GM18873 (cell line): Measurements from ENCODE around the gene IFIH1.

Experiments
- ATAC-seq: cut with Tn5 transposase; IDR thresholded peaks from one replicate; pipeline ENCODE4 v1.9.1; 2021; ENCODE audit warnings: mild to moderate bottlenecking, moderate library complexity, moderate number of reproducible peaks; ENCODE audit not compliant: unreplicated experiment, low FRiP score

IFIH1 gene

DNA sequence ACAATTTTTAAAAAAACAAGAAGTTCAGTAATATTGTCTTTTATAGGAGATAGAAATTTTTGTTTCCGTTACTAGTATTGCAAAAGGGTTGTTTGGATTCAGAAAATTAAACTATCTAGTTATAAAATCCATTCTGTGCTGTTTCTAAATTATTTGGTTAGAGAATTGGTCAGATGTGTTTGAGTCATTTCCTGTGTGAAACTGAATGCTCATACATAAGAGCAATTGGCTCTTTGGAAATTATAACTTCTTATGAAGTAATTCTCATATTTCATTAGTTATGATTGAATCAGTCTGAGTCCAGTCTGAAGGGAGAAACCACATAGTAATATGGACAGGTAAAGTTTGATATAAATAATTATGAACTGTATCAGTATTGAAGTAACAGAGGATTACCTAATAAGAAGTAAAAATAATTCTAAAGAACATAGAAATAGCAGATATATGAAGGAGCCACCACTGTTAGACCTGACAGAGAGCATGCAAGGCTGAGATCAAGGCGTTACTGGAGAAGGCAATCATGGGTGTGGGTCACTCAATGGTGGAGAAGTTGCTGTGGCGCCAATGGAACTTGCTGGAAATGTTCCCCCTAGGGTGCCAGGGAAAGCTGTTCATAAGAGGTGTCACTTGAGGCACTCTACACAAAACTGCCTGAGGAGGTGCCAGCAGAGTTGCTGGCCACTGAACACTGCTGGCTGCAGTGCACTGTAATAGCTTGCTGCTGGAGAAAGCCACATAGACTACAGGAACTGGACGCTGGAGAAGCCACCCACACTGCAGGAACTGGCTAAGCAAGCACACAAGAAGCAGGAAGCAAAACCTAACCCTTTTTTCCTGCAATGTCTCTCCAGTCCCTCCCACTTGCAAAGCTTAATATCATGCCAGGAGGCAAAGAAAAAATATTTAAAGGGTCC lies 57.2 kb downstream of the IFIH1 start:
- ATAC-seq, result no peak

DNA sequence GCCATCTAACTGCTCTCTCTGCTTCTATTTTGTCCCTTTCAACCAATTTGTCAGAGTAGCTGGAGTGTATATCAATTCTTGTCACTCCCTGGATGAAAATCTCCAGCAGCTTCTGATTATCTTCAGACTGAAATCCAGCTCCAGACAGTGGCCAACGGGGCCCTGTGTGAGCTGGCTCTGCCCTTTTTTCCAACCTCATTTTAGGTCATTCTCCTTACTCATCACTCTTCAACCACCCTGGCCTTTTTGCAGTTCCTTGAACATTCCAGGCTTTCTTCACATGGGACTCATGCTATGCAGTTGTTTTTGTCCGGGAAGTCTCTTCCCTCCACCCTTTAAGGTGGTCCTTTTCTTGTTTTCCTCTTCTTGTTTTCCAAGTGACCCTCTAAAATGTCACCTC lies 59.8 kb downstream of the IFIH1 start:
- ATAC-seq, result no peak

DNA sequence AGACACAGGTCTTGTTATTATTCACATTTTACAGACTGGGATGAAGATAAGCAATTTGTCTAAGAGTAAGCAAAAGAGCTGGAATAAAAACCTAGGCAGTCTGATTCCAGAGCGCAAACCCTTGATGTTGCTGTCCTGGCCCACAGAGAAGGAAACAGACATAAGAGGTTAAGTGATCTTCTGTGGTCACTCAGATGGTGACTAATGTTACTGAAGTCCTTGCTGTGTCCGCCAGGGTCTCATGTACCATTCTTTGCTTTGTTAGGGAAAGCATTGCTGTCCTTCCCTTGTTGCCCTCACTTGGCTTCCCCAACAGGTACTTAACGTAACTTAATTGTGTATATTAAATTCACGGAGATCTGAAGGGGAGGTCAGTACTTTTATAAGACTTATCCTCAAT lies 60.3 kb downstream of the IFIH1 start:
- ATAC-seq, result no peak

DNA sequence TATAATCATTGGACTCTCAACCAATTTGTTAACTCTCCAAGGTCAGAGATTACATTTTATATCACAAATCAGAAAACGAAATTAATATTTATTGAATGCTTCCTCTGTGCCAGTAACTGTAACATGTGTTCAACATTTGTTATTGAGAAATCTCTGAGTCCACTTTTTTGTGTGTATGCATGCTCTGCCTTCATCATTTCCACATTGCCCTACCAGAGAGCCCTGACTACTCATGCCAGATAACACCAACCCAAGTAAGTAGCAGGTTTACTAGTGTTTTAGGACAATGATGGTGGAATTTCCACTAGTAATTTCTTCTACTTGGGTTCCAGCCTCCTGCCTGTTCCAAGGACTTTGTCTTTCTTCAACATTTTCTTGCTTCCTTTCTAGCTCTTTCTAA lies 61.1 kb downstream of the IFIH1 start:
- ATAC-seq, result no peak

DNA sequence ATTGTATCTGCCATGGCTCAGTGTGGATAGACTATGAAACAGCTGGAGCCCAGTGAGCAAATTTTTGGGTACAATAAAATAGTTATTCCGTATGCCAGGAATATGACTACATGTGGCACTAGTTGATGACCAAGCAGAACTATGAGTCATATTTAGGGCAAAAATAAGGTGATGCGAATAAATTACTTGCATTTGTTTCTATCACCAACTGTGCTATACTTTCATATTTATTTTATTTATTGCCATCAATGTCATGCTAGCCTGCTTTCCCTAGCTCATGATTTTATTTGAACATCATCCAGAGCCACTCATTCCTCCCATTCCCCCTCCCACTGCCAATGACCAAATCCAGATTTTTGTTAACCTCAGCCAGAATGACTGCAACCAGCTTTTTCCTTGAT lies 61.9 kb downstream of the IFIH1 start:
- ATAC-seq, result no peak

DNA sequence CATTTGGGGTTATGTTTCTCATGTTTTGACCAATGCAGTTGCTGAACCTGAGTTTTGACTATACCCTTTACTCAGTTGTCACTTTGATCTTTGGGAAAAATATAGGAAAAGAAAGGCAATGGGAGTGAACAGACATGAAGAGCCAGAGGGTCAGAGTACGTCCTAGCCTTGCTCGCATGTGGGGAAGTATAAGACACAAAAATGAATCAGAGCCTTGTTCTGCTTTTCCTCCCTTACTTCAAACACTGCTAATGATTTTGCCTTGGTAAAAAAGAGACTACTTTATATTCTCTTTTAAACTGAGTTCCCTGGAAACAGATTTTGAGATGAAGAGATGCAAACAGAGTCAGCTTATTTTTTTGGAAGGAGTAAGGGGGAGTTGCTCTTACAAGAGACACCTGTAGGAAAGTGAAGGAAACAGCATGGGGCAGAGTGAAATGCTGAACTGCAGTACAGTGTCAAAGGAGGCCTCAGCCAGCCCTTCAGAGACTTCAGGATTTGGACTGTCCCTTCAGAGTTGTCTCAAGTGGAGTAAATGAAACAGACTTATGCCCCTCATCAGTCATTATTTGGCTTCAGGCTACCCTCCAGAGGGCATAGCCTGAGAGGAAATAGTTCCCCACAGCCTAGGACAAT lies 64.1 kb downstream of the IFIH1 start:
- no peak for ATAC-seq

DNA sequence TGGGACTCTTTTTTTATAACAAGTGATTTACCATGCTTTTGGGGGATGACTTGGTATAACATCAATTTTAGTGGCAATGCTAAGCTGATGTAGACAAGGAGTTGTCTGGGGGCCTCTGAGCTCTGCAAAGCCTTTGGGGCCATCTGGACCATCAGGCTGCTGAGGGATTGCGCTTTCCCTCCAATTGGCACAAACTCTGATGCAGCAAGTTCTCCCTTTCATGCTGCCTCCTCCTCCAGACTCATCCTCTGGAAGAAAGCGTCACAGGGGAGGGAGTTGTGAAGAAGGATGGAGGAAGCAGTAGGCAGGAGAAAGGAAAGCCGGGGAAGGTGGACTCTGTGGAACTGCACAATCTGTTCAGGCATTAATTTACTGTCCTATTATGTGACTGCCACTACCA lies 65.0 kb downstream of the IFIH1 start:
- no peak for ATAC-seq

DNA sequence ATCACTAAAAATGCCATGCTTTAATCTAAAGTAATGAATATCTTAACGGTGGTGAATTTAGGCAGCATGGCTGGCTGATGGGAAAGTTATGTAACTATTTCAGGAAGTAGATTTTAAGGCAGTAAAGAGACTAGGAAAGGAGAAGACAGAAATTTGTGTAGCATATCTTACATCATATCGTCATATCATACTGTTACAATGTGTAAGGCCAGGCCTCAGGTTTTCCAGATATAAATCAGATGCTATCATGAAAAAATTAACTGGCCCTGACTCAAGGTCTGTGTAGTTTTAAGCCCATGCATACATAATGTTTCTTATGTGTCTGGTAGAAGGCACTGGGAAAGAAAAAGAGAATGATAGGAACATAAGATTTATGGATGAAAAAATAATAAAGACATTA lies 66.3 kb downstream of the IFIH1 start:
- ATAC-seq, result no peak

DNA sequence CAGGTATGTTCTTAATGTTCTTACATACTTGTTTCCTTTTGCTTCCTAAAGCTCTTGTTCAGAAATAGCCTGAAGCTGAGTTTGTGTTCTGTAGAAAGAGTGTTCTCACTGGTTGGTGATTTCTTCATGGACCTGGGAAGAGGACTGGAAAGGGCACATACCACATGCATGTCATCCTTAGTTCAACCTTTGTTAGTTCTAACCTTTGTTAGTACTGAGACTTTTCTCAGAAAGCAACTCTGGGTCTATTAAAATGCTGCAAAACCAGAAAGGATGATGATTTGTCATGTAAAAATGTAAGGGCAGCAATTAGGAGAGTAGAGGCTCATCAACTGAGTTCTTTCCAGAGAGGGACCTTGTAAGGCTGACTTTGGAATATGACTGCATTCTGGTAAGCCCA lies 72.7 kb downstream of the IFIH1 start:
- ATAC-seq, result no peak

DNA sequence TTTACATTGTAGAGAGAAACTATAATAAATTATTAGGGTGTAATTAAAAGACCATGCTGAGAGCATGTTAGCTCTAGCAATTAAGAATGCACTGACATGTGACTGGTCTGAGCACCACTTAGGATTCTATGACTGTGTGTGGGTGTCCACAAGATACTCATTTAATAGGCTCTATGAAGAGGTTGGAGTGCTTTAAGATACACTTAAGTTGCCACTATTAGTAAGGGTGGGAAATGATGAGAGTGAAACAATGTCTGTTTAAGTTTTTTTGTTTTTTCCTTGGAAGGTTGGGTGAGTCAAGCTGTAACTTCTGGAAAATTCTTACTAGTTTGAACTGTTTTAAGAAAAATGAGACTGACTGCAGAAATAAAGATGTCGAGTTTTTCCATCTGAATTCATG lies 73.4 kb downstream of the IFIH1 start:
- no peak for ATAC-seq

DNA sequence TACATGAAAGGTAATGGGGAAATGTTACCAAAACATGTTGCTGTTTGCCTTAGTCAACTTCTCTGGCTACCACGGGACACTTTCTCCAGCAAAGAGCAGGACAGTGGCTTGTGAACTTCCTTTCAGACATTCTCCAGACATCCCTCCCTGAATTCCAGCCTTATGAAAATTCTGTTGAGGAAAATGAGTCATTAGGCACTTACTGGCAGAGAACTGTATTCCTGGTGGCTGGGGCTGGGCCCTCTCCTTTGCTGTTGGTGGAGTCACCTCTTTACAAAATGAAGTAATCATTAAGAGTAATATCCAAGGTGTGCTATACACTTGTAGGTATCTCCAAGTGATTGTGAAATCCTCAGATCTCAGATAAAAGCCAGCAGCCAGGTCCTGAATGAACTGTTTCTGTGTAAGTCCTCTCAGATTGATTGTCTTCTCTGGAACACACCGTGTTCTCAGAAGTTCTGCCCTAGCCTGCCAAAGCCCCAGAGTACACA lies 73.9 kb downstream of the IFIH1 start:
- no peak for ATAC-seq

DNA sequence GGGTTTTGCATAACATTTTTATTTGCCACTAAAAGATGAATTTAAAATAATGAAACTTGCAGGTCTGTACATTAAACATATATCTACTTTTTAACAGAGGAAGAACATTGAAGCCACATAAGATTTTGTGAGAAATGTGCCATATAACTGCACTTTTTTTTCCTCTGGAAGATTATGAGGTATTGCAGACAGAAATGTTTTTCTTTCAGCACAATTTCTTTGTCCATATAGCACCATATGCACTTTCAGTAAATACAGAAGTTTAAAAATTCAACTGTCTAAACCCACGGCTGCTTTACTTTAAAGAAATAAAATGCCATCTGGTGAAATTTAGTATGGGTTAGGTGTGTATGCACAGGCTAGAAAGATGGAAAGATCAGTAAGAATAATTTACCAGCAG lies 74.8 kb downstream of the IFIH1 start:
- no peak for ATAC-seq

DNA sequence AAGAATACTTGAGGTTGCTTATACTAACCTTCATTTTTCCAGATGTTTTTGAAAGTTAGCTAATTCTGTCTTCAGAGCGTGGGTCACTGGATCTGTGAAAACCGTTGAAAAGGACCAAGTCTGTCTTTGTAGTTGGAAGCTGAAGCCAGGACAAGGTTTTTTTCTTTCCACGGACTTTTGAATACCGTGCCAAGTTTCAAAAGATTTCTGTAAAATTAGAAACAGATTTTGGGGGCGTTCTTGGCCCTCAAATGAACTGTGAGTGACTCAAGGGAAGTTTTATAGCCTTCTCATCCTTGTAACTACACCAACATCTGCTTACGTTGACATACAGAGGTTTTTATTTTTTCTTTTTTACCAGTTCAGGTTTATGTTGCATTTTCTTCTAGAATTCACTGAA lies 75.2 kb downstream of the IFIH1 start, which contains the start of gene FAP:
FAP (minus strand) TSS at position 152 of the 400 bp plus-strand sequence; CDS start at position 34, 118 bp downstream.
- no peak for ATAC-seq

DNA sequence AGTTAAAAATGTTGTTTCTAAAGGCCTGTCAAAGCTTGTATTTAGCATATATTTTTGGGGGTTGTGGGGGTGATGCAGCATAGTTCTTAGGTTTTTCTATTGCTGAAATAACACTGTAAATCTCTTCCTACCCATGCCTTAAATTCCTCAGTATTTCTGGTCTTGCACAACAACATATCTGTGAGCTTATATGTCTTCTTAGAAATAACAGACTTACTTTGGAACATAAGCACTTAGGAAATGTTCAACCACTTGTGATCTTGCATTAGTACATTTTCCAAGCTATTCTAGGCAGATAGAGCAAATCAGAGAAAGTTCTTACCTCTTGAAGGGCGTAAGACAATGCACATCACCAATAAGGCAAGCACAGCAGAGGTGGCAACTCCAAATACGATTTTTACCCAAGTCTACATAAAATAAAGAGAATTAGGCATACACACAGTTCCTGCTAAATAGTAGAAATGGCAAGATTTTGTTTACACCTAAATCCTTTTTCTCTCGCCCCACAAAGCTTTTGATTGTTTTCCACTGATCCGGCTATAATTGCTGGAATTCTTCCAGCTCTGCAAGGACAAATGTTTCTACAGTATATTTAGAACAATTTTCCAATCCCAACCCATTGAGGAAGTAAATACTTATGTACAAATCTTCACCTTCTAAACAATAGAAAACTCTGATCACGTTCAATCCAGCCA lies 75.8 kb downstream of the IFIH1 start:
- no peak for ATAC-seq

DNA sequence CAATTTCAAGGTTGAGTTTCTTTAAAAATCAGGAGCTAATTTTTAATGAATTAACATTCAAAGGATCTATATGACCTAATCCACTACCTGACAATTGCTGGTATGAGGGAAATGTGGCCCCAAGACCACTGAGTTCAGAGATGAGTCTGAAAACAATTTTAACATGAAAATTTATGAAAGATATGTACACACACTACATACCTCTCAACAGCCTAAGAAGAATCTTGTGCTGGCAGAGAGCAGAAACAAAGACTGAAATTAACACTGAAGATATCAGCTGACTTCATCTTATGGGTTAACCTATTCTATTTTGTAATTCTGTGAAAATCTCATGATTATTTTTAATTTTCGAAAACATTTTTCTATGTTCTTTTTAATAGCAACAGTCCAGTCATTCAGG lies 76.9 kb downstream of the IFIH1 start:
- ATAC-seq, result no peak

DNA sequence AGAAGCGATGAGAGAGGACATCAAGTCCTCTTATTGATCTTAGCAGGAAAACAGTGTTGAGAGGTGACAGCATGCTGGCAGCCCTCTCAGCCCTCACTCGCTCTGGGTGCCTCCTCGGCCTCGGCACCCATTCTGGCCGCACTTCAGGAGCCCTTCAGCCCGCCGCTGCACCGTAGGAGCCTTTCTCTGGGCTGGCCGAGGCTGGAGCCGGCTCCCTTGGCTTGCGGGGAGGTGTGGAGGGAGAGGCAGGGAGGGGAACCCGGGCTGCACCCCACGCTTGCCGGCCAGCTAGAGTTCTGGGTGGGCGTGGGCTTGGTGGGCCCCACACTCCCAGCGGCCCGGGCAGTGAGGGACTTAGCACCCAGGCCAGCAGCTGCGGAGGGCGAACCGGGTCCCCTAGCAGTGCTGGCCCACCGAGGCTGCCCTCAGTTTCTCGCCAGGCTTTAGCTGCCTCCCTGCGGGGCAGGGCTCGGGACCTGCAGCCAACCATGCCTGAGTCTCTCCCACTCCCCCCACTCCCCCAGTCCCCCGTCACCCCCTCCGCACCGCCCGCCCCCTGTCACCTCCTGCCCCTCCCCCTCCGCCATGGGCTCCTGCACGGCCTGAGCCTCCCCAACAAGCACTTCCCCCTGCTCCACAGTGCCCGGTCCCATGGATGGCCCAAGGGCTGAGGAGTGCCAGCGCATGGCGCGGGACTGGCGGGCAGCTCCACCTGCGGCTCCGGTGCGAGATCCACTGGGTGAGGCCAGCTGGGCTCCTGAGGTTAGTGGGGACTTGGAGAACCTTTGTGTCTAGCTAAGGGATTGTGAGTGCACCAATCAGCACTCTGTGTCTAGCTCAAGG lies 83.6 kb downstream of the IFIH1 start:
- ATAC-seq, result no peak

DNA sequence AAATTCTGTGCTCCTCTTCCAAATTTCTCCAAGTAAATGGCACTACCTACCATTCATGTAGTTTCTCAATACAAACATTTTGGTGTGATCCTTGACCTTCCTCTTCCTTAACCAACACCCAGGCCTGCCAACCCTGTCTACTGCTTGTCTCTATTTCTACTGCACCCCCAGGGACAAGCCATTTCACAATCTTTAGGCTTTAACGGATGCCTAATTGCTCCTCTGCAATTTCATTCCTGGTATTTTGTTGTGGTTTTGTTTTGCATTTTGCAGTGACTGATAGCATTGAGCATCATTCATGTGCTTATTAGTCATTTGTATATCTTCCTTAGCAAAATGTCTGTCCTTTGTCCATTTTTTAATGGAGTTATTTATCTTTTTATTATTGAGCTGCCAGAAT lies 85.3 kb downstream of the IFIH1 start:
- ATAC-seq, result no peak

DNA sequence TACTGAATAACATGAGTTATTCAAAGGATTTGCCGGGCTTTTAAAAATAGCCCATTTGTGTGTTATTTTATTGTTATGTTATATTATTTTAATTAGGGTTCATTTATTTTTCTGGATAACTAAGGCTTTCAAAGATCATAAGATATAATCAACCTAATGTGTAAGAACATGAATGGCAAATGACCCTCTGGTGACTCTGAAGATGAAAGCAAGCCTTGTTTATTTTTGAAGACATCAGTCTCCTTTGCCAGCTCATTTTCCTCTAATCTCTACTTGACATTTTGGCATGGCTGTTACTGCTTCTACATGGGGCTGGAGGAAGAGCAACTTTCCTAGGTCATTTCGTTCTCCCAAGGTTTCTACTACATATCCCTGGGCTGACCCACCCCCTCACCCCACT lies 85.8 kb downstream of the IFIH1 start:
- ATAC-seq, result no peak

DNA sequence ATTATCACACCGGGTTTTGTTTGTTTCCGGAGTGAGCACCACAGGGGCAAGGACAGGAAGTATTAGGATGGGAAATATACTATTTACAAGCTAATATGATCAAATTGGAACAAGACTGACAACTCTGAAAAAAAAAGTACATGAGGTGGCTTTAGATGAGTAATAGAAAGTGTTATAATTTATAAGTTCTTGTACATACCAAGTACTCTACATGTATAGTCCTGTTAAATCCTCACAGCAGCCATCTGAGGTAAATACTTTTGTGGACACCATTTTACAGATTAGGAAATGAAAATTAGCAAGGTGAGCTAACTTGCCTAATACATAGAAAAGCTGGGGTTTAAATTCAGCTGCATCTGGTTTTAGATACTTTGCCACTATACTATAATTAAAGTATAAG lies 86.5 kb downstream of the IFIH1 start:
- ATAC-seq, result no peak

DNA sequence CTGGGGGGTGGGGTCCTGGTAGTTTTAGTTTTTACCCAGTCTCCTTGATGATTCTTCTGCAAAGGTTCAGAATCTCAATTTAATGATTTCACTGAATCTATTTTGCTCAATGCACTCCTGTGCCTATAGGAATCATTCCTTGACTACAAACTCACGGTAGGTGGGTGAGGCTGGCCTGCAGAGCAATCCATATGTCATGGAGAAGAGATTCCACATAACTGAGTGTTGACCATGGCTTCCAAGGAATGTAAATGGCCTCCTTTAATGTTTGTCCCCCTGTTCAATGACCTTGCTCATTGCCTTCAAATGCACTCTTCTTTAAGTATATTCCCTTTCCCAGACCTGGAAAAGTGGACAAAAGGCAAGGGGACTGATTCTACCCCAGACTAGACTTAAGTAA lies 87.7 kb downstream of the IFIH1 start:
- ATAC-seq, result no peak
